ENCODE results near the gene LIME1. TPM values are rescaled to one million over a fixed set of nuclear protein-coding genes. Genes with fewer than 3 reads are reported as not detected.

LIME1 gene
- polyA plus RNA-seq, 2 of the 4 experiments (the other 2 are of a cell fraction) = 2.5 to 6.5 TPM

GRCh38 chr20:63782051-63782471 is 45.6 kb downstream of the LIME1 start:
- TF ChIP-seq JUN (IDR thresholded peaks at IDR 0.05) (no peak), ZFP36 (IDR thresholded peaks at IDR 0.05; ENCODE audit: borderline replicate concordance, partially characterized antibody) (no peak), NR3C1 (IDR thresholded peaks at IDR 0.05) (no peak), NPAS2 (CRISPR knock-in tag; IDR thresholded peaks at IDR 0.05; ENCODE audit: borderline replicate concordance) (no peak), MAFK (IDR thresholded peaks at IDR 0.05; ENCODE audit: partially characterized antibody) (no peak), MYC (IDR thresholded peaks at IDR 0.05; ENCODE audit: borderline replicate concordance, low read length) (no peak), HDAC2 (IDR thresholded peaks at IDR 0.05) (no peak), RCOR1 (IDR thresholded peaks at IDR 0.05; ENCODE audit: low read depth, low read length) (no peak), HEYL (CRISPR knock-in tag; IDR thresholded peaks at IDR 0.05) (no peak), RFX5 (IDR thresholded peaks at IDR 0.05) (no peak), PBX3 (IDR thresholded peaks at IDR 0.05) (no peak), JUNB (IDR thresholded peaks at IDR 0.05) (no peak), MAX (IDR thresholded peaks at IDR 0.05) (no peak), HOXB13 (CRISPR knock-in tag; IDR thresholded peaks at IDR 0.05; ENCODE audit: low read depth) (no peak), ZSCAN20 (CRISPR knock-in tag; IDR thresholded peaks at IDR 0.05) (no peak), RAD21 (conservative IDR thresholded peaks at IDR 0.05 in 1 of 2, IDR thresholded peaks at IDR 0.05 in 1 of 2) (no peak), NFE2L2 (conservative IDR thresholded peaks at IDR 0.05; ENCODE audit: low read length) (no peak), SREBF2 (IDR thresholded peaks at IDR 0.05) (no peak)
- 55% methylated on average over 17 of the region's 18 CpGs for WGBS (ENCODE audit: missing lambda C conversion rate)
- no peak for FAIRE-seq
- Histone ChIP-seq H3K4me3 (no peak overlapping the region), H3K4me1 (peaks cover 11% of the 10 kb centered on the region), H3K4me2 (no peak overlapping the region), H3K27ac (no peak overlapping the region), H3K9me3 (no peaks in the 10 kb centered on the region)
- no peak for DNase-seq (ENCODE audit: low read depth in 1 of 2, low spot score in 1 of 2)
- POLR2A ChIA-PET = no interaction called here
- CTCF ChIA-PET = interaction anchor here (0.5 kb wide), 1 partner anchor 80 kb away, joined by 3 read pairs; no protein-coding TSS in a partner anchor
- ATAC-seq = no peak; a peak in 1 of 6 replicates

GRCh38 chr20:63782521-63782971 is 46.1 kb downstream of the LIME1 start:
- H3K4me3 ChIP-seq = no peak overlapping the region
- ATAC-seq (no peak), DNase-seq (ENCODE audit: low read depth in 1 of 2, low spot score in 1 of 2) (no peak), FAIRE-seq (no peak)
- WGBS (ENCODE audit: missing lambda C conversion rate) = 95% methylated on average over 5 of the region's 12 CpGs
- ChIA-PET POLR2A (no interaction called here), CTCF (interaction anchor here (0.5 to 2.7 kb wide), 2 partner anchors 81 to 82 kb away, joined by 3 to 8 read pairs; partner anchors contain the start of gene TPD52L2)
- H3K4me2 ChIP-seq = no peak overlapping the region
- peaks cover 11% of the 10 kb centered on the region for H3K4me1 ChIP-seq
- H3K9me3 ChIP-seq = no peaks in the 10 kb centered on the region
- TF ChIP-seq BCL3 (IDR thresholded peaks at IDR 0.05) (no peak), HMGXB4 (CRISPR knock-in tag; IDR thresholded peaks at IDR 0.05; ENCODE audit: borderline replicate concordance) (no peak), RCOR1 (IDR thresholded peaks at IDR 0.05; ENCODE audit: low read depth, low read length) (no peak), JUNB (IDR thresholded peaks at IDR 0.05) (no peak), ZNF302 (CRISPR knock-in tag; IDR thresholded peaks at IDR 0.05) (no peak), CBX2 (IDR thresholded peaks at IDR 0.05; ENCODE audit: borderline replicate concordance, low read depth) (no peak), REST (IDR thresholded peaks at IDR 0.05) (no peak)
- H3K27ac ChIP-seq = no peak overlapping the region
